CD14-positive monocyte (primary cell): ENCODE data around the gene TMEM215. TPM values are rescaled to one million over a fixed set of nuclear protein-coding genes. Genes with fewer than 3 reads are reported as not detected.

Experiments
- DNase-seq, 3 donors: peaks; one replicate each; pipeline ENCODE4 v3.0.0-alpha.2; 2011 to 2022
- H2AFZ ChIP-seq: 2 replicates; pipeline ENCODE4 v1.6.0; 2012; ENCODE audit warnings: mild to moderate bottlenecking, low read depth, low read length, inconsistent platforms; ENCODE audit not compliant: insufficient read depth, poor library complexity, severe bottlenecking
- H3K27ac ChIP-seq, 2 donors: 1 replicate in 1 of 2; 2 replicates in 1 of 2; pipeline ENCODE4 v1.5.1; 2012 to 2013; ENCODE audit warnings: low read length in 2 of 2, control low read depth in 1 of 2, inconsistent platforms in 1 of 2, low read depth in 1 of 2, mild to moderate bottlenecking in 1 of 2
- H3K27me3 ChIP-seq, 2 donors: one replicate each; pipeline versions ENCODE4 v1.6.0 to v1.6.1; 2011 to 2013; ENCODE audit warnings: low read length in 2 of 2; ENCODE audit not compliant: control insufficient read depth in 2 of 2, insufficient read depth in 2 of 2
- H3K36me3 ChIP-seq, 2 donors: replicated peaks in 1 of 2; 1 replicate in 1 of 2; 2 replicates in 1 of 2; pipeline versions ENCODE4 v1.5.1 to v1.6.1; 2012 to 2013; ENCODE audit warnings: low read length in 2 of 2, control low read depth in 1 of 2, inconsistent platforms in 1 of 2, mild to moderate bottlenecking in 1 of 2; ENCODE audit not compliant: insufficient read depth in 2 of 2, control insufficient read depth in 1 of 2
- H3K4me1 ChIP-seq, 2 donors: 1 replicate in 1 of 2; 2 replicates in 1 of 2; pipeline versions ENCODE4 v1.5.1 to v1.6.1; 2012 to 2013; ENCODE audit warnings: low read length in 2 of 2, control low read depth in 1 of 2, inconsistent platforms in 1 of 2, mild to moderate bottlenecking in 1 of 2, moderate library complexity in 1 of 2; ENCODE audit not compliant: insufficient read depth in 2 of 2, control insufficient read depth in 1 of 2
- H3K4me2 ChIP-seq: replicated peaks from 2 replicates; pipeline ENCODE3; 2012; ENCODE audit warnings: low read length, moderate library complexity, mild to moderate bottlenecking; ENCODE audit not compliant: poor library complexity, severe bottlenecking; ENCODE audit errors: extremely low read depth
- H3K4me3 ChIP-seq, 3 experiments: fragments of 200-600 bp in 1 of 3; sonication (generic) in 1 of 3; replicated peaks in 1 of 3; 1 replicate in 2 of 3; 2 replicates in 1 of 3; pipeline ENCODE4 v1.5.1; 2011 to 2013; ENCODE audit warnings: low read length in 3 of 3, mild to moderate bottlenecking in 3 of 3, control low read depth in 2 of 3, low read depth in 2 of 3, inconsistent platforms in 1 of 3, moderate library complexity in 1 of 3
- H3K79me2 ChIP-seq: 2 replicates; pipeline ENCODE4 v1.6.0; 2012; ENCODE audit warnings: mild to moderate bottlenecking, control low read depth, inconsistent platforms, low read length, moderate library complexity; ENCODE audit not compliant: insufficient read depth
- H3K9ac ChIP-seq: 2 replicates; pipeline ENCODE4 v1.6.0; 2017; ENCODE audit warnings: low read length, mild to moderate bottlenecking; ENCODE audit not compliant: insufficient read depth, poor library complexity, severe bottlenecking
- H3K9me3 ChIP-seq, 2 donors: replicated peaks in 1 of 2; 1 replicate in 1 of 2; 2 replicates in 1 of 2; pipeline versions ENCODE4 v1.5.1 to v1.6.1; 2012 to 2013; ENCODE audit warnings: low read length in 2 of 2, control low read depth in 1 of 2; ENCODE audit not compliant: control insufficient read depth in 1 of 2, insufficient read depth in 1 of 2
- H4K20me1 ChIP-seq: 2 replicates; pipeline ENCODE4 v1.6.0; 2012; ENCODE audit warnings: mild to moderate bottlenecking, low read length, control low read depth, moderate library complexity; ENCODE audit not compliant: insufficient read depth
- H3K27ac Mint-ChIP-seq, 7 donors: one replicate each; pipeline ENCODE4 v1.8.0; 2020; ENCODE audit warnings: mild to moderate bottlenecking in 7 of 7, mixed read lengths in 7 of 7, moderate library complexity in 6 of 7, inconsistent platforms in 2 of 7
- H3K27me3 Mint-ChIP-seq, 3 donors: one replicate each; pipeline ENCODE4 v1.8.0; 2021 to 2022; ENCODE audit warnings: low read depth in 3 of 3, mild to moderate bottlenecking in 3 of 3, mixed read lengths in 3 of 3, moderate library complexity in 3 of 3, inconsistent platforms in 1 of 3
- H3K36me3 Mint-ChIP-seq, 2 donors: one replicate each; pipeline ENCODE4 v1.8.0; 2020; ENCODE audit warnings: mixed read lengths in 2 of 2, inconsistent platforms in 1 of 2, mild to moderate bottlenecking in 1 of 2
- H3K4me1 Mint-ChIP-seq: one replicate; pipeline ENCODE4 v1.8.0; 2020; ENCODE audit warnings: mild to moderate bottlenecking, mixed read lengths
- H3K4me3 Mint-ChIP-seq, 2 donors: one replicate each; pipeline ENCODE4 v1.8.0; 2020; ENCODE audit warnings: mild to moderate bottlenecking in 2 of 2, mixed read lengths in 2 of 2, moderate library complexity in 1 of 2
- H3K9me3 Mint-ChIP-seq, 7 donors: one replicate each; pipeline ENCODE4 v1.8.0; 2020 to 2022; ENCODE audit warnings: mixed read lengths in 7 of 7, mild to moderate bottlenecking in 6 of 7, moderate library complexity in 6 of 7, inconsistent platforms in 2 of 7
- CTCF ChIP-seq: fragments of 200-600 bp; IDR thresholded peaks from one replicate; pipeline ENCODE4 v1.8.0; 2022; ENCODE audit warnings: antibody characterized with exemption, mild to moderate bottlenecking
- WGBS: methylation state at CpG from one replicate; pipeline ENCODE4 v1.1.5; 2013; ENCODE audit warnings: missing lambda C conversion rate; ENCODE audit not compliant: insufficient coverage; 5-methylcytosine and 5-hydroxymethylcytosine counted together
- intact Hi-C, 2 donors: fragments of 100-400 bp; cut with micrococcal nuclease; formaldehyde crosslinking; loops; one replicate each; pipeline versions ENCODE4 v1.15.0 to v1.15.1; 2023
- polyA plus RNA-seq, 3 donors: library from polyadenylated mRNA; depleted of rRNA in 1 of 3; unstranded in 2 of 3; stranded (reverse) in 1 of 3; fragments of 300-500 nt in 2 of 3; fragments of >200 nt in 1 of 3; fragmentation: Illumina TruSeq in 2 of 3; gene quantifications; 1 replicate in 2 of 3; 2 replicates in 1 of 3; pipeline ENCODE4 v1.2.3, GENCODE V29; 2012 to 2021

The TMEM215 gene
- polyA plus RNA-seq, 3 donors = not detected

GRCh38 chr9:32811246-32811645 lies 27.9 kb downstream of the TMEM215 start:
- Mint-ChIP-seq H3K27me3 (peaks cover 0 to 10% (median 7%) of the 10 kb centered on the region in 3 donors), H3K9me3 (peaks cover 0 to 22% (median 12%) of the 10 kb centered on the region in 7 donors), H3K36me3 (no peaks in the 10 kb centered on the region), H3K4me3 (no peak overlapping the region), H3K27ac (no peak overlapping the region), H3K4me1 (no peaks in the 10 kb centered on the region)
- Histone ChIP-seq H3K9ac (no peak overlapping the region), H2AFZ (no peak overlapping the region), H4K20me1 (no peaks in the 10 kb centered on the region), H3K4me1 (no peaks in the 10 kb centered on the region), H3K36me3 (no peaks in the 10 kb centered on the region), H3K79me2 (no peaks in the 10 kb centered on the region), H3K9me3 (no peaks in the 10 kb centered on the region), H3K4me2 (no peak overlapping the region), H3K27me3 (no peaks in the 10 kb centered on the region), H3K27ac (no peak overlapping the region), H3K4me3 (no peak overlapping the region)
- no peak for DNase-seq
- WGBS = 67% methylated on average over 1 of the region's 3 CpGs
- intact Hi-C loops = no loop called here
- TF ChIP-seq CTCF = no peak

- H3K27ac ChIP-seq = no peak overlapping the region
Measured at GRCh38 chr9:32820322-32820721, 37.0 kb downstream of the TMEM215 start.

More at GRCh38 chr9:32820322-32820721, 37.0 kb downstream of the TMEM215 start:
- H3K4me3 ChIP-seq = no peak overlapping the region
- H3K27ac Mint-ChIP-seq = no peak overlapping the region
- H3K36me3 ChIP-seq = no peaks in the 10 kb centered on the region
- H3K27me3 ChIP-seq = peaks cover 0 to 3% of the 10 kb centered on the region in 2 donors
- H2AFZ ChIP-seq = no peak overlapping the region
- no peaks in the 10 kb centered on the region for H3K4me1 ChIP-seq
- peaks cover 0 to 14% (median 8%) of the 10 kb centered on the region in 3 donors for H3K27me3 Mint-ChIP-seq
- WGBS = 82% methylated on average over 2 of the region's 4 CpGs
- no peaks in the 10 kb centered on the region for H4K20me1 ChIP-seq
- no peak for TF ChIP-seq CTCF
- no peak overlapping the region for H3K4me2 ChIP-seq
- peaks cover 3% of the 10 kb centered on the region for H3K4me1 Mint-ChIP-seq
- H3K9me3 ChIP-seq = no peaks in the 10 kb centered on the region
- H3K9me3 Mint-ChIP-seq = no peaks in the 10 kb centered on the region
- no peaks in the 10 kb centered on the region for H3K79me2 ChIP-seq
- intact Hi-C loops = no loop called here
- H3K36me3 Mint-ChIP-seq = no peaks in the 10 kb centered on the region
- no peak for DNase-seq
- no peak overlapping the region for H3K9ac ChIP-seq
- no peak overlapping the region for H3K4me3 Mint-ChIP-seq
